PFSK-1 (cell line): Measurements from ENCODE around the gene TRMT44.

Experiments
- FOXP2 ChIP-seq: optimal IDR thresholded peaks from 2 replicates; pipeline ENCODE3; 2011; ENCODE audit warnings: borderline replicate concordance, control low read depth, inconsistent platforms; ENCODE audit not compliant: insufficient read depth; ENCODE audit errors: extremely low read length, extremely low read depth
- POLR2AphosphoS5 ChIP-seq: IDR thresholded peaks from 2 replicates; pipeline ENCODE4 v1.6.1; 2012; ENCODE audit warnings: low read depth, mild to moderate bottlenecking, control low read depth, low read length, moderate library complexity
- REST ChIP-seq, 2 experiments: IDR thresholded peaks; 2 replicates each; pipeline versions ENCODE4 v1.6.1 to v1.8.0; 2011 to 2012; ENCODE audit warnings: low read depth in 2 of 2, low read length in 2 of 2, control low read depth in 1 of 2, inconsistent platforms in 1 of 2, mild to moderate bottlenecking in 1 of 2, moderate library complexity in 1 of 2; ENCODE audit not compliant: insufficient read depth in 1 of 2
- SIN3A ChIP-seq: IDR thresholded peaks from 2 replicates; pipeline ENCODE4 v1.6.1; 2012; ENCODE audit warnings: mild to moderate bottlenecking, low read length, moderate library complexity, borderline replicate concordance; ENCODE audit not compliant: insufficient read depth
- TAF1 ChIP-seq: IDR thresholded peaks from 2 replicates; pipeline ENCODE4 v1.6.1; 2012; ENCODE audit warnings: low read length, control low read depth, borderline replicate concordance; ENCODE audit not compliant: insufficient read depth

Gene TRMT44

GRCh38 chr4:8439914-8440491, 574 bp upstream of the TRMT44 start:
- TF ChIP-seq FOXP2 (no peak), SIN3A (no peak), REST (IDR thresholded peaks at IDR 0.05; ENCODE audit: insufficient read depth in 1 of 2, low read depth in 2 of 2, low read length in 2 of 2) (no peak), TAF1 (no peak), POLR2AphosphoS5 (no peak)

GRCh38 chr4:8441499-8442091, 1.0 kb downstream of the TRMT44 start:
- TF ChIP-seq TAF1 (no peak), FOXP2 (no peak), POLR2AphosphoS5 (no peak), SIN3A (no peak), REST (IDR thresholded peaks at IDR 0.05; ENCODE audit: insufficient read depth in 1 of 2, low read depth in 2 of 2, low read length in 2 of 2) (no peak)

GRCh38 chr4:8442596-8443358, 2.2 kb downstream of the TRMT44 start:
- no peak for TF ChIP-seq SIN3A
- no peak for TF ChIP-seq TAF1
- TF ChIP-seq FOXP2: no peak
- TF ChIP-seq POLR2AphosphoS5: no peak
- no peak for TF ChIP-seq REST (IDR thresholded peaks at IDR 0.05; ENCODE audit: insufficient read depth in 1 of 2, low read depth in 2 of 2, low read length in 2 of 2)

- TF ChIP-seq REST (IDR thresholded peaks at IDR 0.05; ENCODE audit: insufficient read depth in 1 of 2, low read depth in 2 of 2, low read length in 2 of 2) (no peak), TAF1 (no peak), FOXP2 (no peak), POLR2AphosphoS5 (no peak), SIN3A (no peak)
These were observed 3.2 kb downstream of the TRMT44 start for GRCh38 chr4:8443801-8444200.
